Vagina (tissue), 2 donors: ENCODE data around the gene C1QTNF5.

Experiments used
- POLR2A ChIP-seq, 2 donors: fragments of 450-650 bp; IDR thresholded peaks; one replicate each; pipeline ENCODE4 v1.6.1; 2017; ENCODE audit warnings: antibody characterized with exemption in 2 of 2, mild to moderate bottlenecking in 2 of 2, moderate library complexity in 2 of 2
- POLR2AphosphoS5 ChIP-seq, 2 donors: sonication (generic); formaldehyde crosslinking; IDR thresholded peaks; one replicate each; pipeline ENCODE4 v1.9.0; 2017; ENCODE audit warnings: antibody characterized with exemption in 2 of 2, mild to moderate bottlenecking in 2 of 2, low read depth in 1 of 2; ENCODE audit not compliant: insufficient read depth in 1 of 2
- TF ChIP-seq, protein P1 (sequence below), 3 experiments: fragments of 450-650 bp in 2 of 3; fragments of 200-600 bp in 1 of 3; sonication (generic) in 1 of 3; IDR thresholded peaks; one replicate each; pipeline ENCODE4 v1.5.1; 2017 to 2019; ENCODE audit warnings: antibody characterized with exemption in 3 of 3, mild to moderate bottlenecking in 2 of 3, moderate library complexity in 2 of 3

DNA sequence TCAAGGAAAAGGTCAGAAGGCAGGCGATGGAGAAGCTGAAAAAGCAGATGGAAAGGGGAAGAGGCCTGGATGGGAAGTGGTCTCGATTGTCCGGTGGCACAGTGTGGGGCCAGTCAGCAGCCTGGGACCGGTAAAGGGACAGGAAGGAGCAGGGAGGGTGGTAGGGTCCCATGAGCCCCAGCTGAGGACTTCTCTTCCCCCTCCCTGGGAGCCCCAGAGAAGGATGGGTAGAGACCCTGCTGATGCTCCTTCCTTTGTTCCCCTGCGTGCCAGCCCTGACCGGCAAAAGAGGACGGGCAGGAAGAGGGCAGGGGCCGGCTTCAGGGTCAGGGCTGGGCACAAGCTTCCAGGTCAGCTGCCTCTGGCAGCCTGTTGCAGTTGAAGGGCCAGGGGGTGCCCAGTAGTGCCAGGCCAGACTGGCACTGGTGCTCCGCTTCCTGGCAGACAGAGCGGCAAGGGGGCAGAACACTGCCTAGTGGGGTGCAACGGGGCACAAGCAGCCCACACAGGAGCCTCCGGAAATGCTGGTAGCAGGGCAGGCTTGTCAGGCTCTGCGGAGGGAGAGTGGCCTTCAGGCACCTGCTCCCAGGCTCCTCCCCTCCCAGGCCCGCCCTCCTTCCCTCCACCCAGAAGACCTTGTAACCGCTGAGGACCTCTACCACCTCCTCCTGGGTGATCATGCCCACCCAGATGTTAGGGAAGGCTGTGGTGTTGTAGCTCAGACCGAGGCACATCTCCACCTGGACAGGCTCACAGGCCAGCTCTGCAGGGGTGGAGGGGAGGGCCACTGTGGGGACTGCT, 739 bp upstream of the C1QTNF5 start:
- TF ChIP-seq, protein P1, sequence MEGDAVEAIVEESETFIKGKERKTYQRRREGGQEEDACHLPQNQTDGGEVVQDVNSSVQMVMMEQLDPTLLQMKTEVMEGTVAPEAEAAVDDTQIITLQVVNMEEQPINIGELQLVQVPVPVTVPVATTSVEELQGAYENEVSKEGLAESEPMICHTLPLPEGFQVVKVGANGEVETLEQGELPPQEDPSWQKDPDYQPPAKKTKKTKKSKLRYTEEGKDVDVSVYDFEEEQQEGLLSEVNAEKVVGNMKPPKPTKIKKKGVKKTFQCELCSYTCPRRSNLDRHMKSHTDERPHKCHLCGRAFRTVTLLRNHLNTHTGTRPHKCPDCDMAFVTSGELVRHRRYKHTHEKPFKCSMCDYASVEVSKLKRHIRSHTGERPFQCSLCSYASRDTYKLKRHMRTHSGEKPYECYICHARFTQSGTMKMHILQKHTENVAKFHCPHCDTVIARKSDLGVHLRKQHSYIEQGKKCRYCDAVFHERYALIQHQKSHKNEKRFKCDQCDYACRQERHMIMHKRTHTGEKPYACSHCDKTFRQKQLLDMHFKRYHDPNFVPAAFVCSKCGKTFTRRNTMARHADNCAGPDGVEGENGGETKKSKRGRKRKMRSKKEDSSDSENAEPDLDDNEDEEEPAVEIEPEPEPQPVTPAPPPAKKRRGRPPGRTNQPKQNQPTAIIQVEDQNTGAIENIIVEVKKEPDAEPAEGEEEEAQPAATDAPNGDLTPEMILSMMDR (IDR thresholded peaks at IDR 0.05), result no peak
- TF ChIP-seq POLR2A (IDR thresholded peaks at IDR 0.05) (no peak), POLR2AphosphoS5 (IDR thresholded peaks at IDR 0.05; ENCODE audit: insufficient read depth in 1 of 2, low read depth in 1 of 2) (no peak)
